ENCODE data around the gene PPP1R37.
A peak's percentile ranks its signal among the peaks of the same experiment; 100 is the strongest.

The PPP1R37 gene

DNA sequence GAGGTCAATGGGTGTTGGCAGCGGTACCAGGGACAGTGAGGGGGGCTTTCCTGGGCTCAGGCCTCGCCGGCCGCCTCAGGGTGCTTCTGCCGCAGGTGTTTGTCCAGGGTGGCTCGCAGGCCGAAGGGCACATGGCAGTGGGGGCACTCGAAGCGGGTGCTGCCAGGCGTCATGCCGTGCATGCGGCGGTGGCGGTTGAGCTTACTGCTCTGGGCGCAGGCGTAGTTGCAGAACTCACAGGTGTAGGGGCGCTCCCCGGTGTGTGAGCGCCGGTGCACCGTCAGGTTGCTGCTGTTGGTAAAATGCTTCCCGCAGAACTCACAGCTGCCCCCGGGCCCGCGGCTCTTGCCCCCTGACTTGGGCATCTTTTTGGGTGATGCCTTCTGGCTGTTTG, 21.4 kb upstream of the PPP1R37 start:
- no peak for DNase-seq (ENCODE audit: low spot score)

DNA sequence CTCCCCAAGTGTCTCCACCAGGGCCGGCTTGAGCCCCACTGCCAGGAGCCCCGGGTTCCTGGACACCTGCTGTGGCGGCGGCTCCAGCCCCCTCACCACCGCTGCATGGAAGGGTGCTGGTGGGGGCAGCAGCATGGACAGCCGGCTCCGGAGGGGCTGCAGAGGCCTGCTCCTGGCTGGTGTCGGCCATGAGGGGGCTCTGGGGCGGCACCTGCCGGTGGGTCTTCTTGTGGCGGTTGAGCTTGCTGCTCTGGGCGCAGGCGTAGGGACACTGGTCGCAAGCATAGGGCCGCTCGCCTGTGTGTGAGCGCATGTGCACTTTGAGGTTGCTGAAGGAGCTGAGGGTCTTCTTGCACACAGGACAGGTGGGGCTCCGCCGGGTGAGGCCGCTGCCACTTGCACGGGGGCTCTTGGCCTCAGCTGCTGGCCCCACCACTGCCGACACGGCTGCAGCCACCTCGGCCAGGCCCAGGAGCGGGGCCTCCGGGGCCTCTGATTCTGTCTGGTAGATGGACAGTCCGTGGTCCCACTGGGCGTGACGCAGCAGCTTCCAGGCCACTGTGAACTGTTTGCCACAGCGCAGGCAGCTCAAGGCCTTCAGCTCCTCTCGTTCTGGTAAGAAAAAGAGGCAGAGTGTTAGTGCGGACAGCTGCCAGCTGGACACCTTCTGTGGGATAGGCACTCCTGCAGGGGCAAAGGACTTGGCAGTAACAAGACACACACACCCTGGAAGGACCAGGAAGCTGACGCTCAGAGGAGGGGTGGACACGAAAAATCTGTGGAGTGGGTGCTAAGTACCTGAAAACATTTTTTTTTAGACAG, 20.8 kb upstream of the PPP1R37 start:
- peak; percentile 65 for DNase-seq (ENCODE audit: low spot score)

DNA sequence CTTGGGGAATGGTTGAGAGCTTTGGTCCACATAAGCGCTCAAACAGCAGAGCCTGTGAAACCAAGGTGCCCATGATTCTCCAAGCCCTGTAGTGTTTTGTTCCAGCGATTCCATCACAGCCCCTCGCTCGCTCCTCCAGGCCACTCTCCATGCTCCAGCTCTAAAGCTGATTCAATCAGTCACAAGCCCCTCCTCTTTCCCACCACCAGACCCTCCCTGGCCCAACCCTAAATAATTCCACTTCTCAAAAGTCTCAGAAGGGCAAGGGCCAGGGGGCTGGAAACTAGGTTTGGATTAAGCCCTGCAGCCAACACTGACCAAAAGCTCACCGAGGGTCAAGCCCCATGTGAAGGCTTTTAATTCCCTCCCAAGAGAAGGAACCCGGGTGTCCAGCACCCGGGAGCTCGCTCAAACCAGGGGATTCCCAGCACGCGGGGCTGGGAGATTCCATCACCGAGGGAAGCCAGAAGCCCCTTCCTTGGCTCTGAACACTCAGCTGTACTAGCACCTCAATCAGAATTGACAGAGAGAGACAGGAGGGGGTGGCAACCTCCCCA, 18.2 kb upstream of the PPP1R37 start:
- peak; percentile 42 for DNase-seq (ENCODE audit: low spot score)

DNA sequence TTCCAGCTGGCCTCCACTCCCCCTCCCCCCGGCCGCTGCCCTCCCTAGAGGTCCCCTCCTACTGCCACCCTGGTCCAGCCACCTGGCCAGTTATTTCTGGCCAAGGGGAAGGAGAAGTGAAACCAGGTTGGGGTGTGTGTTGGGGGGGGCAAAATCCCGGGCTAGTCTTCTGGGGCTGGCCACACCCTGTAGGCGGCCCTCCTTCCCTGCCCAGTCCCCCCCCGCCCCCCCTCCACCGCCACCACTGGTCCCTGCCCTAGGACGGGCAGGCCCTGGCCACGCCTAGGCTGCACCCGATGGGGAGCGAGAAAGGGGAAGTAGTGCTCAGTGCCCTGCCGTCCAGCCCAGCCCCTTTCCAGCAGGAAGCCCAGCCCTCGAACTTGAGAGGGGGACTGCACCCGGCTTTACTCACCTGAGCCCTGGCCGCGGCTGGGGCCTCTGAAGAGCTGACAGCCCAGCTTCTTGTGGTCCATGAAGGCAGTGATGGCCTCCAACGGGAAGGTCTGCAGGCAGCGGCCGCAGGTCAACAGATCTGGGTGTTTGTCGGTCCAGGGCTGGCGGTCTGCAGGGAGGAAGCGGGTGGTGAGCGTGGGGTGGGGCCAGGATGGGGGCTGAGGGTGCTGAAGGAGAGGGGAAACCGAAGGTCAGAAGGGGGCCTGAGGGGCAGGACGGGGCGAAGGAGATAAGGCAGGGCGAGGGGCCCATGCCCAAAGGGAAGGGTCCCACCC, 17.5 kb upstream of the PPP1R37 start:
- peak; percentile 77 for DNase-seq (ENCODE audit: low spot score)

- DNase-seq (ENCODE audit: low spot score), result peak; percentile 86
Observed at GRCh38 chr19:45076029-45076850, 16.7 kb upstream of the PPP1R37 start, which contains the start of gene ZNF296. ZNF296 (minus strand) TSS chr19:45076478; CDS start chr19:45076373, 105 bp downstream.

DNA sequence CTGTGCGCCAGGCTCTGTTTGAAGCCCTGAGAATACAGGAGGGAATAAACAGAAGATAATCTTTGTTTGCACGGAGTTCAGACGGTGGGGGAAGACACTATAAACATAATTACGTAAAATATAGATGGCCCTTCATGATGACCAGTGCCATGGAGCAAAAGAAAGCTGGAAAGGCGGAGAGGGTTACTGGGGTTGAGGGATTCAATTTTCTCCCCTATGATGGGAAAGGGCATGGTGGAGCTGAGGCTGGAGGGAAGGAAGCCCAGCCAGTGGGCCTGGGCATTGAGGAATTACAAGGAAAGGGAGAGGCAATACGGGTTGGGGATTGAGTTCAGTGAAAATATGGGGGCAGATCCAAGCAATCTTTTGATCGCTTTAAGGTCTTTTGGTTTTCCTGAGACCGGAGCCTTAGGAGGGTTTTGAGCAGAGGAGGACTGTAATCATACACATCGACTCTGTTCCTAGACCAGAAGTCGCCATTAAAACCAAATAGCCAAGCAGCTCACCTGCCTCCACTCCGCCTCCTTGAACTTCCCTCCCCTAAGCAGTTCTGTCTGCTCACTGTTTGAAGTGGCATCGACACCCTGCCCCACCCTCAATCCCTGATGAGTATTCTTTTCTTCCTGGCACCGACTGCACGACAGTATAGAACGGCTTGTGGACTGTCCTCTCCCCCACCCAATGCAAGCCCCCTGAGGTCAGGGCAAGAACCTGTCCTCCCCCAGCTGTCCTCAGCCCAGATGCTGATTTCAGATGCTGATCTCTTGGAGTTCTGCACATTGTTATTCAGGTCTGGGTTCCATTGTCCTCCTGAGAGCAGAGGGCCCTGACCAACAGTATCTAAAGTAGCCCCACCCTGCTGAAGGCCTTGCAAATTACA, 15.9 kb upstream of the PPP1R37 start:
- no peak for DNase-seq (ENCODE audit: low spot score)

- no peak for DNase-seq (ENCODE audit: low spot score)
Observed at GRCh38 chr19:45078390-45079062, 14.5 kb upstream of the PPP1R37 start.

GRCh38 chr19:45079063-45079910, 13.7 kb upstream of the PPP1R37 start, which contains the start of gene GEMIN7:
GEMIN7 (plus strand) TSS chr19:45079260; CDS start chr19:45090115, 10,855 bp downstream.
- DNase-seq (ENCODE audit: low spot score), result peak; percentile 69

GRCh38 chr19:45079911-45080370, 13.0 kb upstream of the PPP1R37 start:
- DNase-seq (ENCODE audit: low spot score), result no peak

GRCh38 chr19:45082170-45082569, 10.8 kb upstream of the PPP1R37 start:
- no peak for DNase-seq (ENCODE audit: low spot score)

DNA sequence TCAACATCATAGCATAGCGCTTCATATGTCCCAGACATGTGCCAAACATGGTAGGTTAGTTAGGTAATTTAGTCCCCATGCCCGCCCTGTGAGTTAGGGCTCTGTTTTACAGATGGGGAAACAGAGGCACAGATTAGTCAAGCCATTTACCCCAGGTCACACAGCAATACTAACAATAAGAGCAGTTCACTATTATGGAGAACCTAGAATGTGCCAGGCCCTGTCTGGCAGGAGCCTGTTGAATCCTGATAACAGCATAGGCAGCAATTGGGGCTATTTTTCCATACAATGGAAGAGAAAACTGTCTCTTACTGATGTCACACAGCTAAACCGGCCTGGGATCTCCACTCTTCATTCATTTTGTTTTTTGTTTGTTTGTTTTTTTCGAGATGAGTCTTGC, 6.5 kb upstream of the PPP1R37 start:
- no peak for DNase-seq (ENCODE audit: low spot score)

GRCh38 chr19:45087531-45087930, 5.4 kb upstream of the PPP1R37 start:
- DNase-seq (ENCODE audit: low spot score), result no peak

DNA sequence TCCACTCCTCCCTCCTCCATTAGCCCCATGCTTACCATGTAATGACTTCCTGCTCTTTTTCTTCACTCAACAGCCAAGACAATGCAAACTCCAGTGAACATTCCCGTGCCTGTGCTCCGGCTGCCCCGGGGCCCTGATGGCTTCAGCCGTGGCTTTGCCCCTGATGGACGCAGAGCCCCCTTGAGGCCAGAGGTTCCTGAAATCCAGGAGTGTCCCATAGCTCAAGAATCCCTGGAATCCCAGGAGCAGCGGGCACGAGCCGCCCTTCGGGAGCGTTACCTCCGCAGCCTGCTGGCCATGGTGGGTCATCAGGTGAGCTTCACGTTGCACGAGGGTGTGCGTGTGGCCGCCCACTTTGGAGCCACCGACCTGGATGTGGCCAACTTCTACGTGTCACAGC, 2.9 kb upstream of the PPP1R37 start:
- peak; percentile 64 for DNase-seq (ENCODE audit: low spot score)

DNA sequence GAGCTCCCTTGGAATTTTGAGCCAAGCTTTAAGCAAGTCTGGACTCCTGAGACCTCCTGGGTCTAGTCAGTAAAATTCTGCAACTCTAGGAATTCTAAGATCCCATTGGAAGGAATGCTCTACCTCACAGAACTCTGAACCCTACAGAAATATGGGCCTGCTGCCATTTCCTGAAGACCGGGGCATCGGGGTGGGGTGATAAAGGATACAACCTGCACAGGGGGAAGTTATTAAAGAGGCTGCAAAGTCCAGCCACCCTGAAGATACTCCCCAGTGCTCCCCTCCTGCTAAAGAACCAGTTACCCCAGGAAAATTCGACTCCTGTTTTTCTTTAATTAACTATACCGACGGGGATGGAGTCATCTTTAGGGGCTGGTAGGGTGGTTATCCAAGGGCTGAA, 2.4 kb upstream of the PPP1R37 start:
- DNase-seq (ENCODE audit: low spot score), result no peak

GRCh38 chr19:45091031-45091923, 1.7 kb upstream of the PPP1R37 start:
- peak; percentile 99 for DNase-seq (ENCODE audit: low spot score)

- no peak for DNase-seq (ENCODE audit: low spot score)
Observed at GRCh38 chr19:45094137-45094536, 1.2 kb downstream of the PPP1R37 start.

DNA sequence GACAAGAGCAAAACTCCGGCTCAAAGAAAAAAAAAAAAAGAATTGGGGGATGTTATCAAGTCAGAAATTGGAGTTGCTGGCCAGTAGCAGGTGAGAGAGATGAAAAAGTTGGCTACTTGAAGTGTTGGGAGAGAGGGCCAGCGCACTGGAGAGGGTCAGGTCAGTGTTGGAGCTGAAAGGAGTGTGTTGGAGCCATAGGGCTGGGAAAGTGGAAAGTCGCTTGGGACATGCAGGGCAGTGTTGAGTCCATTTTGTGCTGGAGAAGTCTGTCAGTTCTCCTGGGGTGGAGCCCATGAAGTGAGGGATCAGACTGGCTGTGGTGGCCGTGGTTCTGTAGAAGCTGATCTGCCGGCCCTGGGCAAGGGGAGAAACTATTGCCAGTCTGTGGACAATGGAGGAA, 1.7 kb downstream of the PPP1R37 start:
- no peak for DNase-seq (ENCODE audit: low spot score)

Measured in cerebellar cortex (tissue), 1 donor.